HepG2 (cell line): ENCODE measurements around the gene LYRM4. TPM values are rescaled to one million over a fixed set of nuclear protein-coding genes. Genes with fewer than 3 reads are reported as not detected.
A peak's percentile ranks its signal among the peaks of the same experiment; 100 is the strongest.

Experiments used
- CENPT ChIP-seq: sonication (generic); formaldehyde crosslinking; IDR thresholded peaks from 2 replicates; pipeline ENCODE4 v1.8.0; 2022; ENCODE audit warnings: low read depth, mild to moderate bottlenecking, moderate library complexity, missing genetic modification reagents
- CREM ChIP-seq, 2 experiments: sonication (generic) in 1 of 2; formaldehyde crosslinking in 1 of 2; IDR thresholded peaks; 2 replicates each; pipeline versions ENCODE4 v1.4.0 to v1.6.1; 2016 to 2020; ENCODE audit warnings: antibody characterized with exemption in 1 of 2, mild to moderate bottlenecking in 1 of 2, missing genetic modification reagents in 1 of 2
- FOXA3 ChIP-seq: IDR thresholded peaks from 2 replicates; pipeline ENCODE4 v1.6.1; 2016; ENCODE audit warnings: missing genetic modification reagents, missing compliant biosample characterization
- FOXO4 ChIP-seq: sonication (generic); formaldehyde crosslinking; conservative IDR thresholded peaks from 2 replicates; pipeline ENCODE4 v1.8.1; 2023; ENCODE audit warnings: missing genetic modification reagents
- MTF1 ChIP-seq: sonication (generic); formaldehyde crosslinking; IDR thresholded peaks from 2 replicates; pipeline ENCODE4 v1.5.0; 2020; ENCODE audit warnings: missing genetic modification reagents
- NFRKB ChIP-seq: fragments of 450-650 bp; IDR thresholded peaks from 2 replicates; pipeline ENCODE4 v1.6.1; 2017
- POGZ ChIP-seq: sonication (generic); formaldehyde crosslinking; IDR thresholded peaks from 2 replicates; pipeline ENCODE4 v1.4.0; 2020; ENCODE audit warnings: mild to moderate bottlenecking, missing genetic modification reagents
- REXO4 ChIP-seq: sonication (generic); formaldehyde crosslinking; IDR thresholded peaks from 2 replicates; pipeline ENCODE4 v1.8.0; 2022; ENCODE audit warnings: missing genetic modification reagents, mild to moderate bottlenecking, borderline replicate concordance
- SRF ChIP-seq: IDR thresholded peaks from 2 replicates; pipeline ENCODE4 v1.6.1; 2011; ENCODE audit warnings: mild to moderate bottlenecking, low read depth, low read length, moderate library complexity
- SSRP1 ChIP-seq: IDR thresholded peaks from 2 replicates; pipeline ENCODE4 v1.6.1; 2016; ENCODE audit warnings: control low read depth
- TGIF2 ChIP-seq: IDR thresholded peaks from 2 replicates; pipeline ENCODE4 v1.6.1; 2016; ENCODE audit warnings: control low read depth, missing compliant biosample characterization
- ZBED4 ChIP-seq: sonication (generic); formaldehyde crosslinking; IDR thresholded peaks from 2 replicates; pipeline ENCODE4 v1.4.0; 2020; ENCODE audit warnings: missing genetic modification reagents, borderline replicate concordance
- ZEB1 ChIP-seq: IDR thresholded peaks from 2 replicates; pipeline ENCODE4 v1.6.1; 2012; ENCODE audit warnings: mild to moderate bottlenecking, low read depth, inconsistent platforms; ENCODE audit not compliant: insufficient replicate concordance
- ZMYM2 ChIP-seq: sonication (generic); formaldehyde crosslinking; IDR thresholded peaks from 2 replicates; pipeline ENCODE4 v1.8.0; 2022; ENCODE audit warnings: mild to moderate bottlenecking, missing genetic modification reagents
- ZNF24 ChIP-seq: fragments of 450-650 bp; IDR thresholded peaks from 2 replicates; pipeline ENCODE4 v1.6.1; 2017; ENCODE audit warnings: antibody characterized with exemption, mild to moderate bottlenecking
- ZNF333 ChIP-seq: sonication (generic); formaldehyde crosslinking; IDR thresholded peaks from 2 replicates; pipeline ENCODE4 v1.4.0; 2020; ENCODE audit warnings: mild to moderate bottlenecking, missing genetic modification reagents, borderline replicate concordance
- ZNF350 ChIP-seq: sonication (generic); formaldehyde crosslinking; IDR thresholded peaks from 2 replicates; pipeline ENCODE4 v1.4.0; 2020; ENCODE audit warnings: mild to moderate bottlenecking, low read depth, missing genetic modification reagents, borderline replicate concordance
- ZNF615 ChIP-seq: sonication (generic); formaldehyde crosslinking; IDR thresholded peaks from 2 replicates; pipeline ENCODE4 v1.5.0; 2020; ENCODE audit warnings: mild to moderate bottlenecking, missing genetic modification reagents, borderline replicate concordance
- polyA plus RNA-seq, 8 experiments: library from polyadenylated mRNA; depleted of rRNA in 3 of 8; stranded (reverse) in 7 of 8; unstranded in 1 of 8; fragments of >200 nt; fragmentation: Illumina TruSeq in 4 of 8; extraction: Trizol in 4 of 8; gene quantifications; 2 replicates each; pipeline versions ENCODE4 v1.2.1 to v1.2.3, GENCODE V29; 2011 to 2016; ENCODE audit warnings: low read depth in 4 of 8, missing spikeins in 1 of 8, mixed read lengths in 1 of 8; ENCODE audit not compliant: insufficient read depth in 1 of 8
- total RNA-seq, 5 experiments: library from RNA; depleted of rRNA; stranded (reverse); fragments of >200 nt; fragmentation: Illumina TruSeq; extraction: Trizol; gene quantifications; 2 replicates each; pipeline ENCODE4 v1.2.3, GENCODE V29; 2016; ENCODE audit warnings: low read depth in 1 of 5
- TF ChIP-seq, protein P1 (sequence below), 2 experiments: sonication (generic) in 1 of 2; formaldehyde crosslinking in 1 of 2; IDR thresholded peaks; 2 replicates each; pipeline versions ENCODE4 v1.6.1 to v1.9.0; 2014 to 2022; ENCODE audit warnings: antibody characterized with exemption in 1 of 2, borderline replicate concordance in 1 of 2, inconsistent platforms in 1 of 2, low read depth in 1 of 2, missing genetic modification reagents in 1 of 2

Gene LYRM4
- total and polyA plus RNA-seq, 2 of the 13 experiments (the other 11 are each of a cell fraction or from before 2014, with no cell fraction given): 64.6 to 67.5 TPM

DNA sequence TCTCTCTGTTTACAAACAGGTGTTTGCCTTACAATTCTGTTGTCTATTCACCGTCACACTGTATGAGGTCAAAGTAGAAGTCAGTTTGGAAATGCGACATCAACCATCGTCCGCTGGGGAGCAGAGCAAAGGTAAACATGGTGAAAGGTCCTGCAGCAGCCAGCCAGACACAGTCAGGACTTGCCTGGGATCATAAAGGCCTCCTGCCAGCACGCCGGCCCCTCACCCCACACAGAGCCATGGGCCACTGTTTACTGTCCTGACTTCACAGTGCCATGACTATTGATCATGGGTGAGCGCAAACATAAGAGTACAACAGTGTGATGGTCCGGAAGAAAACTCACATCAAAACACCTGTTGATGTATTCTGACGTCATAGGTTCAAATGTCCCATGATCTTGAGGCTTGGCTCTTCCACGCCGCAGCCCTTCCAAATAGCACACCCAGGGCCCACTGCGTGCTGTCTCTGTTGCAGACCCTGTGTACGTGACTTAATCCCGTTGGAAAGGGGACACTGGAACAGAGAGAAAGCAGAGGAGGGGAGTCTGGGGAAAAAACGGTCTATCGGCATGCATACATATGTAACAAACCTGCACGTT is 192.5 kb downstream of the LYRM4 start (continued):
- TF ChIP-seq FOXA3 (CRISPR knock-in tag) (peak; percentile 100), ZNF350 (CRISPR knock-in tag) (peak; percentile 100), ZBED4 (CRISPR knock-in tag) (peak; percentile 95; the same call in 1 of the 2 replicates), ZNF615 (CRISPR knock-in tag) (no peak; the same call in 1 of the 2 replicates), CREM (IDR thresholded peaks at IDR 0.05) (peak; percentile 97), CREM (CRISPR knock-in tag; IDR thresholded peaks at IDR 0.05) (no peak), SSRP1 (CRISPR knock-in tag) (peak; percentile 82), SRF (no peak), CENPT (CRISPR knock-in tag) (no peak), NFRKB (no peak), MTF1 (CRISPR knock-in tag) (no peak), ZMYM2 (peak; percentile 100), ZNF333 (CRISPR knock-in tag) (no peak), ZNF24 (peak; percentile 50; the same call in 1 of the 2 replicates), FOXO4 (CRISPR knock-in tag) (0 out of 2 replicates have a peak, but pooled peaks have one; percentile 78), POGZ (CRISPR knock-in tag) (peak; percentile 100), ZEB1 (peak; percentile 84), TGIF2 (CRISPR knock-in tag) (peak; percentile 91), REXO4 (no peak)
- TF ChIP-seq, protein P1, sequence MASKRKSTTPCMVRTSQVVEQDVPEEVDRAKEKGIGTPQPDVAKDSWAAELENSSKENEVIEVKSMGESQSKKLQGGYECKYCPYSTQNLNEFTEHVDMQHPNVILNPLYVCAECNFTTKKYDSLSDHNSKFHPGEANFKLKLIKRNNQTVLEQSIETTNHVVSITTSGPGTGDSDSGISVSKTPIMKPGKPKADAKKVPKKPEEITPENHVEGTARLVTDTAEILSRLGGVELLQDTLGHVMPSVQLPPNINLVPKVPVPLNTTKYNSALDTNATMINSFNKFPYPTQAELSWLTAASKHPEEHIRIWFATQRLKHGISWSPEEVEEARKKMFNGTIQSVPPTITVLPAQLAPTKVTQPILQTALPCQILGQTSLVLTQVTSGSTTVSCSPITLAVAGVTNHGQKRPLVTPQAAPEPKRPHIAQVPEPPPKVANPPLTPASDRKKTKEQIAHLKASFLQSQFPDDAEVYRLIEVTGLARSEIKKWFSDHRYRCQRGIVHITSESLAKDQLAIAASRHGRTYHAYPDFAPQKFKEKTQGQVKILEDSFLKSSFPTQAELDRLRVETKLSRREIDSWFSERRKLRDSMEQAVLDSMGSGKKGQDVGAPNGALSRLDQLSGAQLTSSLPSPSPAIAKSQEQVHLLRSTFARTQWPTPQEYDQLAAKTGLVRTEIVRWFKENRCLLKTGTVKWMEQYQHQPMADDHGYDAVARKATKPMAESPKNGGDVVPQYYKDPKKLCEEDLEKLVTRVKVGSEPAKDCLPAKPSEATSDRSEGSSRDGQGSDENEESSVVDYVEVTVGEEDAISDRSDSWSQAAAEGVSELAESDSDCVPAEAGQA (IDR thresholded peaks at IDR 0.05; ENCODE audit: low read depth): peak; percentile 99
- TF ChIP-seq, protein P1 (CRISPR knock-in tag; IDR thresholded peaks at IDR 0.05; ENCODE audit: borderline replicate concordance): no peak; the same call in 1 of the 2 replicates
